Esophagus (tissue), 2 donors: ENCODE measurements around the gene PRPF19. TPM values are rescaled to one million over a fixed set of nuclear protein-coding genes. Genes with fewer than 3 reads are reported as not detected.

Experiments used
- H3K27ac ChIP-seq, 2 donors: one replicate each; pipeline ENCODE4 v1.5.1; 2013; ENCODE audit warnings: low read depth in 2 of 2, mild to moderate bottlenecking in 2 of 2, inconsistent platforms in 1 of 2, low read length in 1 of 2, moderate library complexity in 1 of 2
- H3K27me3 ChIP-seq, 2 donors: one replicate each; pipeline ENCODE4 v1.6.1; 2013; ENCODE audit warnings: low read length in 2 of 2, control low read depth in 1 of 2, mild to moderate bottlenecking in 1 of 2; ENCODE audit not compliant: insufficient read depth in 2 of 2, control insufficient read depth in 1 of 2
- H3K36me3 ChIP-seq, 2 donors: one replicate each; pipeline ENCODE4 v1.6.1; 2013; ENCODE audit warnings: low read length in 1 of 2; ENCODE audit not compliant: control insufficient read depth in 2 of 2, insufficient read depth in 2 of 2
- H3K4me1 ChIP-seq, 2 donors: one replicate each; pipeline ENCODE4 v1.6.1; 2013; ENCODE audit warnings: low read length in 1 of 2; ENCODE audit not compliant: control insufficient read depth in 2 of 2, insufficient read depth in 2 of 2
- H3K4me3 ChIP-seq, 2 donors: one replicate each; pipeline ENCODE4 v1.5.1; 2013; ENCODE audit warnings: low read length in 2 of 2, mild to moderate bottlenecking in 2 of 2, low read depth in 1 of 2, moderate library complexity in 1 of 2
- H3K9me3 ChIP-seq, 2 donors: one replicate each; pipeline ENCODE4 v1.6.1; 2013; ENCODE audit warnings: mild to moderate bottlenecking in 2 of 2, low read depth in 1 of 2, low read length in 1 of 2, moderate library complexity in 1 of 2; ENCODE audit not compliant: control insufficient read depth in 2 of 2, insufficient read depth in 1 of 2
- WGBS, 2 donors: extraction: QIAGEN DNeasy Blood & Tissue Kit; methylation state at CpG; one replicate each; pipeline ENCODE4 v1.1.7; 2013; 5-methylcytosine and 5-hydroxymethylcytosine counted together
- polyA plus RNA-seq, 2 donors: library from polyadenylated mRNA; stranded (reverse); fragments of 200-250 nt; gene quantifications; one replicate each; pipeline ENCODE4 v1.2.3, GENCODE V29; 2013
- donor health status: healthy with polysubstance abuse.
- donor health status: Bipolar disorder and iron deficiency.

Gene PRPF19
- polyA plus RNA-seq, 2 donors = 55.1 to 78.2 TPM

- Histone ChIP-seq H3K27me3 (no peaks in the 10 kb centered on the region), H3K36me3 (peaks cover 0 to 27% of the 10 kb centered on the region in 2 donors), H3K27ac (no peak overlapping the region), H3K9me3 (no peaks in the 10 kb centered on the region), H3K4me3 (no peak overlapping the region), H3K4me1 (peaks cover 4 to 11% of the 10 kb centered on the region in 2 donors)
- 93 to 95% methylated on average over 37 of the region's 37 CpGs for WGBS, 2 donors
Observed at GRCh38 chr11:60933416-60934123, 27.2 kb upstream of the PRPF19 start.

- Histone ChIP-seq H3K27me3 (no peaks in the 10 kb centered on the region), H3K36me3 (peaks cover 0 to 28% of the 10 kb centered on the region in 2 donors), H3K4me3 (no peak overlapping the region), H3K9me3 (no peaks in the 10 kb centered on the region), H3K4me1 (peaks cover 4 to 11% of the 10 kb centered on the region in 2 donors), H3K27ac (no peak overlapping the region)
- 50 to 74% methylated on average over 5 of the region's 5 CpGs for WGBS, 2 donors
Observed at GRCh38 chr11:60932605-60933356, 26.4 kb upstream of the PRPF19 start.

GRCh38 chr11:60931917-60932316, 25.5 kb upstream of the PRPF19 start:
- H3K36me3 ChIP-seq = peaks cover 0 to 28% of the 10 kb centered on the region in 2 donors
- WGBS, 2 donors = 80 to 82% methylated on average over 9 of the region's 9 CpGs
- no peaks in the 10 kb centered on the region for H3K9me3 ChIP-seq
- H3K4me3 ChIP-seq = no peak overlapping the region
- H3K27me3 ChIP-seq = no peaks in the 10 kb centered on the region
- H3K4me1 ChIP-seq = peaks cover 4 to 11% of the 10 kb centered on the region in 2 donors
- H3K27ac ChIP-seq = no peak overlapping the region

GRCh38 chr11:60930394-60930793, 24.0 kb upstream of the PRPF19 start:
- WGBS, 2 donors = 85 to 91% methylated on average over 4 of the region's 4 CpGs
- H3K9me3 ChIP-seq = no peaks in the 10 kb centered on the region
- no peaks in the 10 kb centered on the region for H3K27me3 ChIP-seq

GRCh38 chr11:60929764-60930163, 23.4 kb upstream of the PRPF19 start:
- H3K36me3 ChIP-seq = peaks cover 0 to 15% of the 10 kb centered on the region in 2 donors
- WGBS, 2 donors = 66 to 78% methylated on average over 4 of the region's 4 CpGs

More at GRCh38 chr11:60930394-60930793, 24.0 kb upstream of the PRPF19 start:
- no peak overlapping the region for H3K4me3 ChIP-seq
- no peak overlapping the region for H3K27ac ChIP-seq
- H3K36me3 ChIP-seq = peaks cover 0 to 15% of the 10 kb centered on the region in 2 donors
- H3K4me1 ChIP-seq = peaks cover 0 to 12% of the 10 kb centered on the region in 2 donors

GRCh38 chr11:60928563-60929001, 22.2 kb upstream of the PRPF19 start:
- Histone ChIP-seq H3K36me3 (peaks cover 0 to 12% of the 10 kb centered on the region in 2 donors), H3K4me1 (peaks cover 6 to 22% of the 10 kb centered on the region in 2 donors), H3K9me3 (no peaks in the 10 kb centered on the region), H3K4me3 (no peak overlapping the region), H3K27me3 (no peaks in the 10 kb centered on the region), H3K27ac (no peak overlapping the region)
- WGBS, 2 donors = 88 to 90% methylated on average over 20 of the region's 20 CpGs

More at GRCh38 chr11:60929764-60930163, 23.4 kb upstream of the PRPF19 start:
- Histone ChIP-seq H3K9me3 (no peaks in the 10 kb centered on the region), H3K27ac (no peak overlapping the region), H3K4me3 (no peak overlapping the region), H3K27me3 (no peaks in the 10 kb centered on the region), H3K4me1 (peaks cover 0 to 15% of the 10 kb centered on the region in 2 donors)

GRCh38 chr11:60927600-60927999, 21.2 kb upstream of the PRPF19 start:
- peaks cover 3 to 16% of the 10 kb centered on the region in 2 donors for H3K36me3 ChIP-seq
- H3K4me3 ChIP-seq = no peak overlapping the region
- H3K27me3 ChIP-seq = no peaks in the 10 kb centered on the region
- 68 to 81% methylated on average over 16 of the region's 16 CpGs for WGBS, 2 donors
- H3K27ac ChIP-seq = no peak overlapping the region
- H3K9me3 ChIP-seq = no peaks in the 10 kb centered on the region
- H3K4me1 ChIP-seq = peaks cover 6 to 22% of the 10 kb centered on the region in 2 donors

- H3K36me3 ChIP-seq = peaks cover 3 to 20% of the 10 kb centered on the region in 2 donors
- 80 to 85% methylated on average over 8 of the region's 8 CpGs for WGBS, 2 donors
- H3K9me3 ChIP-seq = no peaks in the 10 kb centered on the region
- no peak overlapping the region for H3K27ac ChIP-seq
- H3K27me3 ChIP-seq = no peaks in the 10 kb centered on the region
- no peak overlapping the region for H3K4me3 ChIP-seq
- peaks cover 6 to 22% of the 10 kb centered on the region in 2 donors for H3K4me1 ChIP-seq
Observed at GRCh38 chr11:60927061-60927592, 20.7 kb upstream of the PRPF19 start.

GRCh38 chr11:60926500-60926899, 20.1 kb upstream of the PRPF19 start:
- 91 to 96% methylated on average over 8 of the region's 8 CpGs for WGBS, 2 donors
- H3K9me3 ChIP-seq = no peaks in the 10 kb centered on the region
- H3K27ac ChIP-seq = no peak overlapping the region
- H3K4me1 ChIP-seq = peaks cover 6 to 26% of the 10 kb centered on the region in 2 donors
- H3K27me3 ChIP-seq = no peaks in the 10 kb centered on the region
- H3K36me3 ChIP-seq = peaks cover 6 to 27% of the 10 kb centered on the region in 2 donors
- no peak overlapping the region for H3K4me3 ChIP-seq
